ENCODE data around the gene NOP9.

The NOP9 gene

DNA sequence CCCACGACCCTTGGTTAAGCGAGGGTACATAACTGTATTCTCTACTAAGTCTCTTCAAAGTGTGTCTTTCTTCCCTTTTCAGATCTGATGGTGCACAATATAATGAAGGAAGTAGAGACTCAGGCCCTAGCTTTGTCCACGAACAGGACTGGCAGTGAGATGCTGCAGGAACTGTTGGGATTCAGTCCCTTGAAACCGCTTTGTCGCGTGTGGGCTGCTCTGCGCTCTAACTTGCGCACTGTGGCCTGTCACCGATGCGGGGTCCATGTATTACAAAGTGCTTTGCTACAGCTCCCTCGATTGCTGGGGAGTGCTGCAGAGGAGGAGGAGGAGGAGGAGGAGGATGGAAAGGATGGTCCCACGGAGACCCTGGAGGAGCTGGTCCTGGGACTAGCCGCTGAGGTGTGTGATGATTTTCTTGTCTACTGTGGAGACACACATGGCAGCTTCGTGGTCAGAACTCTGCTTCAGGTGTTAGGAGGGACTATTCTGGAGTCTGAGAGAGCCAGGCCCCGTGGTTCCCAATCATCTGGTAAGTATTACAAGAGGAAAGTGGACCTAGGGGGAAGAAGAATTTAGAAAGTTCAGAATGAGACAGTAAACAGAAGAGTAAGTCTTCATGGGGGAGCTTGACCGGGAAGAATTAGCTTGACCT, 803 bp downstream of the NOP9 start:
- TF ChIP-seq, protein P1, sequence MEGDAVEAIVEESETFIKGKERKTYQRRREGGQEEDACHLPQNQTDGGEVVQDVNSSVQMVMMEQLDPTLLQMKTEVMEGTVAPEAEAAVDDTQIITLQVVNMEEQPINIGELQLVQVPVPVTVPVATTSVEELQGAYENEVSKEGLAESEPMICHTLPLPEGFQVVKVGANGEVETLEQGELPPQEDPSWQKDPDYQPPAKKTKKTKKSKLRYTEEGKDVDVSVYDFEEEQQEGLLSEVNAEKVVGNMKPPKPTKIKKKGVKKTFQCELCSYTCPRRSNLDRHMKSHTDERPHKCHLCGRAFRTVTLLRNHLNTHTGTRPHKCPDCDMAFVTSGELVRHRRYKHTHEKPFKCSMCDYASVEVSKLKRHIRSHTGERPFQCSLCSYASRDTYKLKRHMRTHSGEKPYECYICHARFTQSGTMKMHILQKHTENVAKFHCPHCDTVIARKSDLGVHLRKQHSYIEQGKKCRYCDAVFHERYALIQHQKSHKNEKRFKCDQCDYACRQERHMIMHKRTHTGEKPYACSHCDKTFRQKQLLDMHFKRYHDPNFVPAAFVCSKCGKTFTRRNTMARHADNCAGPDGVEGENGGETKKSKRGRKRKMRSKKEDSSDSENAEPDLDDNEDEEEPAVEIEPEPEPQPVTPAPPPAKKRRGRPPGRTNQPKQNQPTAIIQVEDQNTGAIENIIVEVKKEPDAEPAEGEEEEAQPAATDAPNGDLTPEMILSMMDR (conservative IDR thresholded peaks at IDR 0.05; ENCODE audit: low read length) = no peak
- peak overlapping the region; percentile 99 for H3K4me3 ChIP-seq (ENCODE audit: low read length)
- no peak for DNase-seq (ENCODE audit: low read depth)

DNA sequence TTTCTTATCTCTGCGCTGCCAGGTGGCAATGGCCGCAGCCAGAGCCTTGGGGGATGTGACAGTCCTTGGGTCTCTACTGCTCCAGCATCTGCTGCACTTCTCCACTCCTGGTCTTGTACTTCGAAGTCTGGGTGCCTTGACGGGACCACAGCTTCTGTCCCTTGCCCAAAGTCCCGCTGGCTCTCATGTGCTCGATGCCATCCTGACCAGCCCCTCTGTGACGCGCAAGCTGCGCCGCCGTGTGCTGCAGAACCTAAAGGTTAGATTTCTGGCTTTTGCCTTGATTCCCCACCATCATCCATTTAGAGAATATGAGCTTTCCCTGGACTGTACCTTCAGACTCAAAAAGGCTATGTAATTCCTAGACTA, 4.4 kb downstream of the NOP9 start:
- TF ChIP-seq, protein P1 (conservative IDR thresholded peaks at IDR 0.05; ENCODE audit: low read length) = no peak
- no peak overlapping the region for H3K4me3 ChIP-seq (ENCODE audit: low read length)
- DNase-seq (ENCODE audit: low read depth) = no peak

DNA sequence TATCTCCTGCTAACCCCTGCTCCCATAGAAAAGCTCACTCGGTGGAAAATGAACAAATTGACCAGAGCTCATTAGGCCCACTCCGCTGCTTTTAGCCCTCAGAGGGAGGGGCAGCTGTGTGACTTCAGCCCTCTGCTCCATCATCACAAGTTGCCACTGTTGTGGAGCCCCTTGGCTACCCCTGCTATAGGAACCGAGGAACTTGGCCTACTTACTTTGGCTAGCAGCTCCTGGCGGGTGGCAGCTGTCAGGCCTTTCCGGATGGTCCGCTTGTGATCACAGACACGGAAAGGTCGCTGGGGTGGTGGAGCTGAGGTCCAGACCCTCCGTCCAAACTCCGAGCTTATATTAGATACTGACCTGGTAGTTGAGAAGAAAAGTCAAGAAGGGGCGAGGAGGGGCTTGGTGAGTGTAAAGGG, 7.5 kb downstream of the NOP9 start:
- no peak for DNase-seq (ENCODE audit: low read depth)
- TF ChIP-seq, protein P1 (conservative IDR thresholded peaks at IDR 0.05; ENCODE audit: low read length) = no peak

DNA sequence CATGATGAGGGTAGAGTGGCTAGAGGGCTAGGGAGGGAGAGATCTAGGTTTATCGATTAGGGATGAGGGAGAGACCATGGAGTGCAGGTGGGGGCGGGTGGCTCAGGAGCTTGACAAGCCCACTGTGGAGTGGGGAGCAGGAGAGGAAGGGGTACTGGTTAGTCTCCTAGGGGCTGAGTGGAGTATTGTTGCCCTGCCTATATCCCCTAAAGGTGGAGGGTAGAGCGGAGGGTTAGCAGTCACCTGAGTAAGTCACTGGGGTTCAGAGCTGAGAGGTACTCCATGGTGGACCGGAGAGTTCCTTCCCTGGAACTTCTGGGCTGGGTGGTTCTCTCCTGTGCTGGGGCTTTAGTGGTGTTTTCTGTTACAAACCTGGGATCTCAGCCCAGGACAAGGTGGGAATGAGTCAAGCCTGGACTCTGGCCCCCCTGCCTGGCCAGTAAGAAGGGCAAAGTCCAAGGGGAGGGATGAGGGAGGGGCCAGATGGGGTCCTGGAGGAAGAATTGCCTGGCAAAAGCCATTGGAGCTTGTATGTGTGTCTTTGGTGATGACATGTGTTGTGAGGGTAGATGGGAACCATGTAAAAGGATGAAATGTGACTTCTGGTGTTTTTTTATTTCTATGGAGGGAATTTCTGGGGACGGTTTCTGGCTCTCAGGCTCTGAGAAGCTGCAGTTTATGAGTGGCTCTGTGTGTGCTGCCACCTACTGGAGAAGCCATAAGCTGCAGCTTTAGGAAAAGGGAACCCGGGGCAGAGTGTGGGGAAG, 8.1 kb downstream of the NOP9 start, which contains the start of gene CIDEB:
Gene CIDEB, minus strand, starts transcription at position 403 of the 767 bp plus-strand sequence. Its CDS starts 119 bp downstream, at position 284.
- no peak within 1 kb of the TSS for H3K4me3 ChIP-seq (ENCODE audit: low read length)
- peak; percentile 51 for DNase-seq (ENCODE audit: low read depth)
- TF ChIP-seq, protein P1 (conservative IDR thresholded peaks at IDR 0.05; ENCODE audit: low read length) = peak; percentile 94

More for the DNA sequence above, 7.5 kb downstream of the NOP9 start:
- H3K4me3 ChIP-seq (ENCODE audit: low read length) = no peak overlapping the region

DNA sequence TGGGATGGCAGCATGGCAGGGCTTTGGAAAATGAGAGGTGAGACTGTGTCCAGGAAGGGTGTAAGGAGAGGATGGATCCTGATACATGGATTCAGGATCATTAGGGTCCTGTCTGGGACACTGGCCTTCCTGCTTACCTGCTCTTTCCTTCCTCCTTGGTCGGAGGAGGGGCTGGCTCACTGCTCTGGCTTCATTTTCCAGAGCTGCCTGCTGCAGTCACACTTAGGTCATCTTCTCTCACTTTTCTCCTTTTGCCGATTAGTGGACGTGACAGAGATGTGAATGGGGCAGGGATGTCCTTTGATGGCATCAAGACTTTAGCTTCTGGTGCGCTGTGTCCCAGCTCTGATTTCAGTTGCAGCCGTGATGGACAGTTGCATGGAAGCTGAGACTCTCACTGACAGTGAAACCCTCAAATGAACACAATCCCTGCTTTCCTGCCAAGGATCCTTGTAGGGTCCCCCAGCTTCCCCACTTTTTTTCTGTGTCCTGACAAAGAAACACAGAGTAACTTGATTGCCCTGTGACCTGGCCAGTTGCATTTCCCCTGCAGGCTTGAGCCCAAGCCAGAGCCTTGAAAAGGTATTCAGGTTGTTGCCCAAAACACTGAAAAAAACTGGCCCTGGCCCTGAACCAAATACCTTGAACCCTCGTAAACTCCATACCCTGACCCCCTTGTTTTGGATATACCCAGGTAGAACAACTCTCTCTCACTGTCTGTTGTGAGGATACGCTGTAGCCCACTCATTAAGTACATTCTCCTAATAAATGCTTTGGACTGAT, 8.9 kb downstream of the NOP9 start:
- no peak for DNase-seq (ENCODE audit: low read depth)
- TF ChIP-seq, protein P1 (conservative IDR thresholded peaks at IDR 0.05; ENCODE audit: low read length) = no peak
- no peak overlapping the region for H3K4me3 ChIP-seq (ENCODE audit: low read length)

DNA sequence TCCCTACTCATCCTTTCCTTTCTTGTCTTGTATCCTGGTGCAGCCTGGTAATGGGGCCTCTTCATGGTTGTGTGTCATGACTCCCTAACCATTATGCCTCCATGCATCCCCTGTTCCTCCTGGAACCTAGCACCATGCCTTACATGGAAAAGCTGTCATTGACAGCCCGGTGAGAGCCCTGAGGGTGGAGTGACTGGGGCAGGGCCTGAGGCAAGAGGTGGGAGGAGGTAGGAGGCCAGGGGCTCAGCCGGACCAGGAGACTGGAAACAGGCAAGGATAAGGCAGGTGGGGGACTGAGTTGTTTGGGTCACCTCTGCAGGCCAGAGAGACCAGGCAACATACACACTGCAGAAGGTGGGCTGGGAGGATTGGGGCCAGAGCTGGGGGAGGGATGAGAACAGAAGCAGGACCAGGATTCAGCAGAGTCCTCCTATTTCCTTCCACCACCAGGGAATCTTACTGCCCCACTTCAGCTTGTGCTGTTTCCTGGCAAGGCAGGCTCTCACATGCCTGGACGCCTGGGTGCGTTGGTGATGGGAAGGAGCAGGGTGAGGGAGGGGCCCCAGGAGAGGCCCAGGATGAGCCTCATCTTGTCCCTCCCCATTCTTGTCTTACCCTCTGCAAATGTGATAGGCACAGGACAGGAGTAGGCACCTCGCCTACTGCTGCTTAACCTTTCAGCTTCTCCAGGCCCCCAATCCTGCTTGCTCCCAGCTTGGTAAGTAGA, 10.1 kb downstream of the NOP9 start, which contains the start of gene LTB4R2:
Gene LTB4R2, plus strand, starts transcription at position 603 of the 727 bp plus-strand sequence. CDS start 525 bp downstream, outside the sequence.
- TF ChIP-seq, protein P1 (conservative IDR thresholded peaks at IDR 0.05; ENCODE audit: low read length) = no peak
- peak within 1 kb of the TSS; percentile 29 for H3K4me3 ChIP-seq (ENCODE audit: low read length)
- DNase-seq (ENCODE audit: low read depth) = no peak
